Astrocyte of the hippocampus (primary cell): Measurements from ENCODE around the gene GSTM4.
"Not testable (repeated sequence)": the region's sequence is repeated elsewhere in the genome, so short reads cannot be mapped to it uniquely, and the experiment has no call there.

ENCODE experiments used
- DNase-seq: peaks from one replicate; pipeline ENCODE4 v3.0.0; 2011; ENCODE audit warnings: low read depth, low spot score

GSTM4 gene

DNA sequence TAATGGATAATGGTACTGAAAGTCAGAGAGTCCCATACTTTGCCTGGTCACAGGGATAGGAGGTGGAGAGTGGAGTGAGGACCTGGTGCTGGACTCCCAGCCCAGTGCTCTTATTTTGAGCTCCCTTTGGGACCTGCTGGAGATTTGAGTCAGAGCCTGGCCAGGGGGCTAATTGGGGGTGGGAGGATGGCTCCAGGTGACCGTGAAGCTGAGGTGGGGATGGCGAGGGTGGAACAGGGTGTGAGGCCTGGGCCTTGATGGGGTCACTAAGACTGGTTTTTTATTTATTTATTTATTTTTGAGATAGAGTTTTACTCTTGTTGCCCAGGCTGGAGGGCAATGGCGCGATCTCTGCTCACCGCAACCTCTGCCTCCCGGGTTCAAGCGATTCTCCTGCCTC is 18.5 kb upstream of the GSTM4 start:
- no peak for DNase-seq

- DNase-seq = no peak
Observed at GRCh38 chr1:109639063-109639840, 16.6 kb upstream of the GSTM4 start.

DNA sequence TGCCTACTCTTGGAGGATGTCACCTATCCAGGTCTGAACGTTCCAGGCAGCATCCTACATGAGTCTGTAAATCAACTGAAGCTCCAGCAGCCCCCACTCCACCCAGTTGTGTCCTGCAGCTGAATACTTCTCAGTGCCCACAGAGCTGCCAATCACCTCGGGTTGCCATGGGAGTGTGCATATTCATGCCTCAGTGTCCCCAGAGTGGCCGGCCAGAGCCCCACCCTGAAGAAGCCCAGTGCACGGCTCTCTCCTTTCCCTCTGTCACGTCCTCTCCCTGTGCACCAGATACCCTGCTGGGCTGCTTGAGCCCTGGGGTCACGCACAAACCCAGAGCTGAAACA is 16.1 kb upstream of the GSTM4 start:
- no peak for DNase-seq

- DNase-seq = peak; percentile 81
Observed at GRCh38 chr1:109640285-109640865, 15.5 kb upstream of the GSTM4 start.

GRCh38 chr1:109641078-109641740 is 14.7 kb upstream of the GSTM4 start:
- DNase-seq = no peak

DNA sequence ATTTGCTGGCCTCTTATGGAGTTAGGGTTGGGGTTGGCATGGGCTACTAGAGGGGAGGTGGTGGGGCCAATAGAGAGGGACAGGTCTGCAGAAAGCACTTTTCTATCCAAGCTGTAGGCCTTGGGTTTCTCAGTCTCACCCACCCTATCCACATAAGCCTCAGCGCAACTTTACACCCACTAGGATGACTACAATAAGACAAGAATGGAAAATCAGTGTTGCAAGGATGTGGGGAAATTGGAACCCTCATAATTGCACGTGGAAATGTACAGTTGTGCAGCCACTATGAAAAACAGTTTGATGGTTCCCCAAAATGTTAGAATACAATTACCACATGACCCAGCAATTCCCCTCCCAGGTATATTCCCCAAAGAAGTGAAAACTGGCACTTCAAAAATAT is 14.0 kb upstream of the GSTM4 start:
- no peak for DNase-seq

DNA sequence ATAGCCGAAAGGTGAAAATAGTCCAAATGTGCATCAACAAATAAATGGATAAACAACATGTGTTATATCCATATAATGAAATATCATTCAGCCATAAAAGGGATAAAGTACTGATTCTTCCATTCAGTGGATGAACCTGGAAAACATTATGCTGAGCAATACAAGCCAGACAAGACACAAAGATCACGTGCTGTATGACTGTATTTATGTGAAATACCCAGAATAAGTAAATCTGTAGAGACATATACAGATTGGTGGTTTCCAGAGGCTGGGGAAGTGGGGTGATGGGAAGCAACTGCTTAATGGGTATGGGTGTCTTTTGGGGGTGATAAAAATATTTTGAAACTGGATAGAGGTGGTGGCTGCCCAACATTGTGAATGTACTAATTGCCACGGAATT is 13.3 kb upstream of the GSTM4 start:
- DNase-seq = no peak

- peak; percentile 87 for DNase-seq
Observed at GRCh38 chr1:109643385-109644230, 12.3 kb upstream of the GSTM4 start.

GRCh38 chr1:109644670-109645069 is 11.2 kb upstream of the GSTM4 start:
- no peak for DNase-seq

GRCh38 chr1:109649491-109649914 is 6.4 kb upstream of the GSTM4 start:
- no peak for DNase-seq

GRCh38 chr1:109650609-109651008 is 5.3 kb upstream of the GSTM4 start:
- no peak for DNase-seq

DNA sequence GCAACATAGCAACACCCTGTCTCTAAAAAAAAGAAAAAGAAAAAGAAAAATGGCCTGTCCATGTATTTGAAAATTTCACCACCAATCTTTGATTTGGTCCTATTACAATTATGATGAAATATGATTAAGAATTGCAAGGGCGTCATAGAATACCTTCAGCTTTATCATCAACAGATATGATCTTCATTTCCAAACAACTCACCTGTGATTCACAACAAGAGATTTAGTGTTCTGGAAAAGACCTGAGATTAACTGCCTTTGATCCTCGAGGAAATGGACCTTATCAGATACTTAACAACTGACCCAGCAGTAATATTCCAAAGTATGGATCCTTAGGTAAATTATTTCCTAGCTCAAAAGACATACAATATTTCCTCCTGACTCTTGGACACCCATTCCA is 3.5 kb upstream of the GSTM4 start:
- DNase-seq = no peak

GRCh38 chr1:109653306-109653705 is 2.6 kb upstream of the GSTM4 start:
- no peak for DNase-seq

DNA sequence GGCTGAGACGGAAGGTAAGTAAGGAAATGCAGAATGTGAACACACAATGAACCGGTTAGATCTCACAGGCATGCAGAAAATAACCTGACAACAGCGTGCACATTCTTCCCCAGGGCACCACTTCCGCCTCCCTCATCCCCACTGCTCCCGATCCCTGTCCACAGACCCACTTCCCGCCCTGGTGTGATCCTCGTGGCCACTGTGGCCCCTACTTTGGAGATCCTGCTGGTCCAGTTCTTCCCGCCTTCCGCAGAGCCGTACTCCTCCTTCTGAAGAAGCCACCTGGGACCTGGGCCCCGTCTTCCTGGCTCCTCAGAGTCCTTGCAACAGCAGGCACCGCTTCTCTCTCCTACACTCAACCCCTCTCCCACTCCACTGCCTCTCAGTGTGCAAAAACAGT is 1.4 kb upstream of the GSTM4 start:
- DNase-seq = no peak

DNA sequence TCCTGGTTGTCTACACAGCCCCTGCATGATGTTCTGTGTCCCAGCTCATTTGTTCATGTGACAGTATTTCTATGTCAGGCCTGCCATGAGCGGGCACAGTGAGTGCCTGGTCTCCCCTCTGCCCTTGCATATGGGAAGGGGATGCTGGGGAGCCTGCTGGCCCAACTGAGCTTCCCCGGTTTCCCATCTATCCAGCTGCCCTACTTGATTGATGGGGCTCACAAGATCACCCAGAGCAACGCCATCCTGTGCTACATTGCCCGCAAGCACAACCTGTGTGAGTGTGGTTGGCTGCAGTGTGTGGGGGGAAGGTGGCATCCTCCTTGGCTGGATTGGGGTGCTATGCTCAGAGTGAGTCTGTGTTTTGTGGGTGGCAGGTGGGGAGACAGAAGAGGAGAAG is 1.5 kb downstream of the GSTM4 start:
- no peak for DNase-seq

GRCh38 chr1:109657970-109658369 is 2.1 kb downstream of the GSTM4 start:
- DNase-seq = no peak

DNA sequence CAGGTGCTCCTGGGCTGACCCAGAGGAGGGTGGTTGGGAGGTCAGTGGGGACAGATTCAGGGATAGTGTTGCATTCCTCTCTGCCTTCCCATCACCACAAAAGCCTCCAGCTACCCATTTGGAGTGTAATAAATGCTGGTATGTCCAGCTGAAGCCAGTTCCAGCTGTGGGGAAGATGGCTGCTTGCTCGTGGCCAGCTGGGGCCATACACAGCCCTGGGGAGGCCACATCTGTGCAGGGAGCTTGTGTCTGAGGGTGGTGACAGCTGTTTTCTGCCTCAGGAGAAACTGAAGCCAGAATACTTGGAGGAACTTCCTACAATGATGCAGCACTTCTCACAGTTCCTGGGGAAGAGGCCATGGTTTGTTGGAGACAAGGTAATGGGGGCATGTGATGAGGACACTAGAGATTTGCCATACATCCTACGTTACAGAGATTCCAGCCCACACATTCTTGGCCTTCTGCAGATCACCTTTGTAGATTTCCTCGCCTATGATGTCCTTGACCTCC is 2.7 kb downstream of the GSTM4 start:
- DNase-seq = no peak

DNA sequence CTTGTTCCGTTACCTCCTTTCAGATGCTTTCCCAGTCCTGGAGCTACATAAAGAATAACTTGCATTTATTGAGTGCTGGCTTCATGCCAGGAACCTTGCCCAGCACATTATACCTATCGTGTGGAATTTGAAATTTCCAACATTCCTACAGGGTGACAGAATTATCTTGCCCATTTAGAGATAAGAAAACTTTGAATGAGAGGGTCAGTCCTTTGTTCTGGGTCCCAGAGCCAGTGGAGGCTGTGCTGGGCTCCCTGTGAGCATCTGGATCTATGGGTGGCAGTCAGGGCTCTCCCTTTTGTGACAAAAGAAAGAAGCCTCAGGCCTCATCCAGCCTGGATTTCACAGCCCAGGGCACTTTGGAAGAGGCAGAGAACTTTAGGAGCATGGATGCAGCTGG is 3.2 kb downstream of the GSTM4 start:
- peak; percentile 71 for DNase-seq

DNA sequence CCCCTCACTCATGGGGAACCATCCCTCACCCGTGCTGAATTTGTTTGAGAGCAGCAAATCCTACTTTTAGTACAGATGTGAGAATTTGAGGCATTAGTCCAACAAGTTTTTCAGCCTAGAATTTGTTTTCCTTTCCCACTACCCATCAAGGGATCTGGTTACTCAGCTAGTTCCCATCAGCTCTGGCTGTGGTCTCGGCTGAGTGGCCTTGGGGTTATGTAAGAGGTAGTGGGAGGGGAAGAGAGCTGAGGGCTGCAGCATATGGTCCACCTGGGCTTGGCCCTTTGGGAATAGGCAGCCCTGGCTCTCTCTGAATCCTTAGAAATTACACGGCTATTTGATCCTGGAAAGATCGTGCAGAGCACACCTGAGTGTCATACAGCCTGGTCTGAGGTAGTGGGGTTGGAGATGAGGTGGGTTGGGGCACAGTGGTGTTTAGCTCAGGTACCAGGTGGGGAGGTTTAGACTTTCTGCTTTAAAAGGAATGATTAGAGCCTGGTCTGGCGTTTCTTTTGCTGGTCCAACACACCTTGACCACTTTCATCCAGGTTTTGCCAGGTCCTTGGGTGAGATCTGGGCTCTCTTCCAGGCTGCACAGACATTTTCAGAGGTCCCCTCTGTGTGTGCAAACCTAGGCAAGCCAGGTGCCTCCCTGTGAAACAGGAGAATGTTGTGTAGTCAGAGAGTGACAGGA is 4.2 kb downstream of the GSTM4 start:
- DNase-seq = peak; percentile 55

DNA sequence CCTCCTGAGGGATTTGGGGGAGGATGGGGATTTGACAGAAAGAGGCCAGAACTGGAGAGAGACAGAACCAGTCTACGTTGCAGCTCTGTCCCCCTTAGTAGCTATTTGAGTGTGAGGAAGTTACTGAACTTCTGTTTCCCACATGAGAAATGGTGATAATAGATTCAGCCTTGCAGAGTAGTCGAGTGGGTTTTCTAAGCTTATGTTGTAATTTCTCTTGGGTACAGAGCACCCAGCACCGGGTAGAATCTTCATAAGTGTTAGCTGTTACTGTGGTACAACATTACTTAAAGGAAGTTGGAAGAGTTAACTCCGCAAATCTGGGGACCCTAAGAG is 4.8 kb downstream of the GSTM4 start:
- not testable (repeated sequence) for DNase-seq

DNA sequence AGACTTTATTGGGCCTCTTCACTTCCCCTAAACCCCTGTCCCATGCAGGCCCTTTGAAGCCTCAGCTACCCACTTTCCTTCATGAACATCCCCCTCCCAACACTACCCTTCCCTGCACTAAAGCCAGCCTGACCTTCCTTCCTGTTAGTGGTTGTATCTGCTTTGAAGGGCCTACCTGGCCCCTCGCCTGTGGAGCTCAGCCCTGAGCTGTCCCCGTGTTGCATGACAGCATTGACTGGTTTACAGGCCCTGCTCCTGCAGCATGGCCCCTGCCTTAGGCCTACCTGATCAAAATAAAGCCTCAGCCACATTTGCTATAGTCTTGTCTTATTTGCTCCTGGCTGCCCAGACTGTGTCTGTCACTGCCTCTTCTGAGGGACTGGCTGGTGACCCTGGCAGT is 5.5 kb downstream of the GSTM4 start:
- DNase-seq = no peak

DNA sequence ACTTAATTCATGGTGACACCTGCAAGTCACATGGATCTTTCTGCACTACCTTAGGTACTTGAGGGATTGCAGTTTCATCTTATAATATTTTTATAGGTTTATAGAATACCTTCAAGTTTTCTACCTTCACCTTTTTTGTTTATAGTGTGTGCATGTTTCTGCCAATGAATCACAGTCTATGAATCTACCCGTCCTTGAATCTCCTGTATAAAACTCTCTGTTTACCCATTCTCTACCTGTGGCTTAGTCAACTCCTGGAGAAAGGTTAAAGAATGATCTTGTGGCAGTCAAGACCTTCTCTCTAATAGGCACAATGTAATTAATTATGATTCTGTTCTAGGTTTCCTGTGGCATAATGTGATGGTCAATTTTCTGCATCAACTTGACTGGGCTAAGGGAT is 8.8 kb downstream of the GSTM4 start:
- no peak for DNase-seq
